Activated T-helper 2 cell treated with anti-CD3 and anti-CD28 coated beads, Interferon-gamma antibody, Interleukin-2, Interleukin-4, amounts not matched to agents 10 μg/mL and 5 μg/mL and 100 μg/mL, durations not matched to agents 14 hours and 24 hours and 36 hours (primary cell): ENCODE results near the gene CHST11. TPM values are rescaled to one million over a fixed set of nuclear protein-coding genes. Genes with fewer than 3 reads are reported as not detected.
A peak's percentile ranks its signal among the peaks of the same experiment; 100 is the strongest.

Source experiments
- DNase-seq: peaks from one replicate; pipeline ENCODE4 v3.0.0; 2021; ENCODE audit warnings: low spot score
- H3K27ac Mint-ChIP-seq: one replicate; pipeline ENCODE4 v1.8.0; 2021; ENCODE audit warnings: mixed read lengths
- H3K27me3 Mint-ChIP-seq: one replicate; pipeline ENCODE4 v1.8.0; 2021; ENCODE audit warnings: low read depth, mixed read lengths
- H3K36me3 Mint-ChIP-seq: one replicate; pipeline ENCODE4 v1.8.0; 2021; ENCODE audit warnings: low read depth, mixed read lengths
- H3K4me1 Mint-ChIP-seq: one replicate; pipeline ENCODE4 v1.8.0; 2021; ENCODE audit warnings: low read depth, mixed read lengths
- H3K4me3 Mint-ChIP-seq: one replicate; pipeline ENCODE4 v1.8.0; 2021; ENCODE audit warnings: low read depth, mild to moderate bottlenecking, moderate library complexity, mixed read lengths
- H3K9me3 Mint-ChIP-seq: one replicate; pipeline ENCODE4 v1.8.0; 2021; ENCODE audit warnings: mixed read lengths
- intact Hi-C: fragments of 100-400 bp; cut with micrococcal nuclease; formaldehyde crosslinking; loops from one replicate; pipeline ENCODE4 v1.15.1; 2023
- total RNA-seq: library from RNA; stranded (reverse); gene quantifications from 2 replicates; pipeline ENCODE4 v1.2.3, GENCODE V29; 2022

The CHST11 gene
- total RNA-seq, 1 donor from 2014 or later = 50.6 TPM

DNA sequence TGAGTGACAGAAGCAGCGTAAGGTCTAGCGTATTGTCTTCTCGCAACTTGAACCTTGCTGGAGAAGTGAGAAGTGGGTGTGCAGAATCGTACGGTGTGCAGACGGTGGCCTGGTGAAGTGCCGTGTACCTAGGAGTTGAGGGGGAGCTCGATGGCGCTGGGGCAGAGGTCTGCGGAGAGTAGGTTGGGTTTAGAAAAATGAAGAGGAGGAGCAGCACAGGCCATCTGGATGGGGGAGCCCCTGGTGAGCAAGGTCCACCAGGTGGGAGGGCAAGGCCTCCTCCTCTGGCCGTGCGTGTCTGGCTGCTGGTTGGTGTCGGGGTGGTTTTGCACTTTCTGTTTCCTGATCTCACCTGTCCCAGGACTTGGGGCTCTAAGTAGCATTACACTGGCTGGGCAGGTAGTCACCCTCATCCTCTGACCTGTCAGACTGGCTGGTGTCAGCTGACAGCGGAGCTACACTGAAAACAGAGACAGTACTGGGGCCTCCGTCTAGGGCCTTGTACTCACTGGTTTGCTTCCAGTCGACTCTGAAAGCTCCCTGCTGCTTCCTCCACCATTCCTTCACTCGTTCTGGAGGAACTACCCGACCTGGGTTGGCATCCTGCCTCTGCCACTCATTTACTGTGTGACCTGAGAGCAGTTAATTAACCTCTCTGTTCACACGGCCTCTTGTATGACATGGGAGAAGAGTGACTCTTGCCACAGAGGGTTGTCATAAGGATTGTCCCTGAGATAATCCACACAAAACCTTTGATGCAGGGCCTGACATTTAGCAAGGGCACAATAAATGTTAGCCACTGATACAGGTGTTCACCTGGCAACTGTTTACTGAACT is 273.1 kb downstream of the CHST11 start:
- Mint-ChIP-seq H3K4me3 (no peak overlapping the region), H3K4me1 (peaks cover 45% of the 10 kb centered on the region)
- intact Hi-C loops = no loop called here

DNA sequence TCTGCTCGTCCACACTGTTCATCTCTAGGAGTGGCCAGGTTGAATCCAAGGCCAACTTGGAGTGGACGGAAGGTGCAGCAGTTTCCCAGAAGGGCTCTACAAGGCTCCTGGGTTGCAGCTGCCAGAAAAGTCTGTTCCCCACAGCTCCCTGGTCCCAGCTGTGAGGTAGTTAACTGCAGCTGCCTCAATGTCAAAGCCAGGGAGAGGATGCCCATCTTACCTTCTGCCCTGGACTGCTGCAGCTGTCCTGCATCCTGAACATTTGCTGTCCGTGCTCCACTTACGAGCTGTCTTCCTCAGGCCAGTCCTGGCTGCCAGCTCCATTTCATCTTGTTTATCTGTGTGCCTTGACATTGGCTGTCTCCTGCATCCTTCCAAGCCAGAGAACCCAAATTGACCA is 274.0 kb downstream of the CHST11 start:
- no peaks in the 10 kb centered on the region for H3K27me3 Mint-ChIP-seq
- intact Hi-C loops = no loop called here
- peaks cover 12% of the 10 kb centered on the region for H3K36me3 Mint-ChIP-seq
- H3K4me1 Mint-ChIP-seq = peaks cover 46% of the 10 kb centered on the region
- H3K9me3 Mint-ChIP-seq = no peaks in the 10 kb centered on the region
- no peak overlapping the region for H3K4me3 Mint-ChIP-seq
- H3K27ac Mint-ChIP-seq = no peak overlapping the region
- no peak for DNase-seq

More for the DNA sequence above, 273.1 kb downstream of the CHST11 start:
- no peaks in the 10 kb centered on the region for H3K27me3 Mint-ChIP-seq
- DNase-seq = no peak
- no peaks in the 10 kb centered on the region for H3K9me3 Mint-ChIP-seq
- peaks cover 16% of the 10 kb centered on the region for H3K36me3 Mint-ChIP-seq
- H3K27ac Mint-ChIP-seq = no peak overlapping the region

DNA sequence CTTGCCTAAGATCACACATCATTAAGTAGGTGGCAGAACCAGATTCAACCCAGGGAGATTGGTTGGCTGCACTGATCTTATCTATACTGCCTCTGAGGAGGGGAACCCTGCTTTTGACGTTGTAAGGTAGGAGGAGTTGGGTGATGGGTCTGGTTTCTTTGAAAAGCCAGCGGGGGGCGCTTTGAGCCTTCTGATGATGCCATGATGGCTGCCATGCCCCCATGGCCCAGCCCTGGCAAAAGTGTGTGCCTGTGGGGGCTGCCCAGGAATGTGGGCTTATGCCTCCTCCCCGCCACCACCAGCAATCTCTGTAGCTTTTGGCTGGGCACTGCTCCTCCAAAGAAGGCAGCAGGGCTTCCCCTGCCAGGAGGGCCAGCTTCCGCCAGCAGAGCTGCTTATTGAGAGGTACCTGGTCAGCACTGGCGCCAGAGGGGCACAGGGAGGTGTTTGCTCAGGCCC is 277.0 kb downstream of the CHST11 start:
- no peak overlapping the region for H3K27ac Mint-ChIP-seq
- H3K9me3 Mint-ChIP-seq = no peaks in the 10 kb centered on the region
- H3K4me3 Mint-ChIP-seq = no peak overlapping the region
- peaks cover 2% of the 10 kb centered on the region for H3K36me3 Mint-ChIP-seq
- peak; percentile 16 for DNase-seq
- intact Hi-C loops = loop anchor here (2.0 kb wide), 1 partner anchor 13 kb away; no protein-coding TSS in a partner anchor
- H3K27me3 Mint-ChIP-seq = no peaks in the 10 kb centered on the region
- H3K4me1 Mint-ChIP-seq = peaks cover 62% of the 10 kb centered on the region

DNA sequence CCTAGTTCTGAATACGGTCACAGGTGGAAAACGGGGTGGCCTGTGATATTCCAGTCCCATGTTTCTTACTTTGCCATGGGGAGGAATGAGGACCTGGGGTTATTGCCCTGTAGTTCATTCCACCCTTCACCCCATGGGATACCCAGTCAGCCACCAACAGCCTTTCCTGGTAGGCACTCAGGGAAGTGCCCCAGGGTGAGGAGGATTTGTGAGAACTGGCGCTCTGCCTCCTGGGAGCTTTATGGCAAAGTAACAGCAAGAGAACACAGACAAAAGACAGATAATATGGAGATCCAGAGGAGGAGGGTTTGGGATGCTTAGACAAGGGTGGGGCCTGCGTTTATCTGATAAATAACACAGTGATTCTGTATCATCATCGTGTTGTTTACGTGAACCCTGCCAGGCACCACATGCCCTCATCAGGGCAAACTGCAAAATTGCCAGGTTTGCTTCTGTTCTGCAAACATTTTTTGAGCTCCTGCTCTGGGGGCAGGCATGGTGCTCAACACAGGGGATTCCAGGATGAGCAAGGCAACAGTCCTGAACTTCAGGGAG is 277.9 kb downstream of the CHST11 start:
- Mint-ChIP-seq H3K27ac (peak overlapping the region; percentile 2), H3K4me1 (peaks cover 64% of the 10 kb centered on the region), H3K27me3 (no peaks in the 10 kb centered on the region), H3K9me3 (no peaks in the 10 kb centered on the region), H3K4me3 (no peak overlapping the region), H3K36me3 (no peaks in the 10 kb centered on the region)
- intact Hi-C loops = loop anchor here (2.0 kb wide), 1 partner anchor 14 kb away; no protein-coding TSS in a partner anchor
- DNase-seq = no peak

DNA sequence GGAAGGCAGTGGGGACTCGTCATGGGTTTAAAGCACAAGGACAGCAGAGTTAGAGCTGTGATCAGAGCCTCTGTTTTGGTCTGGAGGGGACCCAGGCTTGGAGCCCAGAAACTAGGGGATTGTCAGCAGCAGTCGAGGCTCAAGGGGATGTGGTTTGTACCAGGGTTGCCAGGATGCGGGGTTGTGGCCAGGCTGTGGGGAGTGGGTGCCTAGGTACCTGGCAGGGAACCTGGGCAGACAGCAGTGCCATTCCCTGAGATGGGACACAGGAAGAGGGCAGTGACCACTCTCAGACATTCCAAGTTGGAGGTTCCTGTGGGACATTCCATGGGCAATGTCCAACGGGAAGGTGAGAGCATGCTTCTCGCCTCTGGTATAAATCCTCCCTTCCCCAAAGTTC is 279.1 kb downstream of the CHST11 start:
- peaks cover under 1% of the 10 kb centered on the region for H3K36me3 Mint-ChIP-seq
- H3K9me3 Mint-ChIP-seq = no peaks in the 10 kb centered on the region
- no peak overlapping the region for H3K4me3 Mint-ChIP-seq
- H3K27ac Mint-ChIP-seq = no peak overlapping the region
- no peak for DNase-seq
- H3K4me1 Mint-ChIP-seq = peaks cover 76% of the 10 kb centered on the region
- intact Hi-C loops = loop anchor here (2.0 kb wide), 1 partner anchor 15 kb away; no protein-coding TSS in a partner anchor
- H3K27me3 Mint-ChIP-seq = no peaks in the 10 kb centered on the region

DNA sequence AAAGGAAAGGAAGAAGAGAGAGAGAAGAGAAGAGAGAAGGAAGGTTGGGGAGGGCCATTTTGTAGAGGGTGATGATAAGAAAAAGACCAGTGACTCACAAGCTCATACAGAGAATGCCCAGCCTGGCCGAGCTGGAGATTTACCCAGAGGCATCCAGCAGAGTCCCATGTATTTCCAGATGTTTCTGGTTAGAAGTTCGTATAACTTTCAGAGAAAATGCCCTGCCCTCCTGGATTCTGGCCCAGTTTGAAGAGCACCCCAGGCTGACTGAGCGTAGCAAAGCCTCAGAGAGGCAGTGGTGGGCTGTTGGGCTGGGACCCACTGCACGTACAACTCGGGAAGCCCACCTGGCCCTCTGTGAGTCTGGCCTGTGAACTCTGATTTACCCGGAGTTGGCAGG is 279.6 kb downstream of the CHST11 start:
- no peaks in the 10 kb centered on the region for H3K9me3 Mint-ChIP-seq
- intact Hi-C loops = no loop called here
- H3K4me1 Mint-ChIP-seq = peaks cover 81% of the 10 kb centered on the region
- H3K4me3 Mint-ChIP-seq = no peak overlapping the region
- no peak for DNase-seq
- H3K27me3 Mint-ChIP-seq = no peaks in the 10 kb centered on the region
- no peak overlapping the region for H3K27ac Mint-ChIP-seq
- peaks cover 5% of the 10 kb centered on the region for H3K36me3 Mint-ChIP-seq

DNA sequence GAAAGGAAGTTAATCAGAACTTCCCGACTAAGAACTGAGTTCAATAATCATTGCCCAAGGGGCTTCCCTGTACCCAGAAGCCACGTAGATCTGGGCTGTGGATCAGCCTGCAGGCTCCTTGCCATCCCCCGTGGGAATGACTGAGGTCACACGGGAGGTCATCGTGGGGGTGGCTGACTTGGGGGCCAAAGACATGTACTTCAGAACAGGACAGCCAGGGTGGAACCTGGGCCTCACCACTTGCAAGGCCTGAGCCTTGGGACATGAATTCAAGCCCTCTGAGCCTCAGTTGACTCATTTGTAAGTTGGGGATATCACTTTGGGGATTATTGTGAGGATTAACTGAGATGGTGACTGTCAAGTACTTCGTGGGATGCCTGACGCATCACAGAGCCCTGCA is 280.4 kb downstream of the CHST11 start:
- H3K27ac Mint-ChIP-seq = peak overlapping the region; percentile 39

DNA sequence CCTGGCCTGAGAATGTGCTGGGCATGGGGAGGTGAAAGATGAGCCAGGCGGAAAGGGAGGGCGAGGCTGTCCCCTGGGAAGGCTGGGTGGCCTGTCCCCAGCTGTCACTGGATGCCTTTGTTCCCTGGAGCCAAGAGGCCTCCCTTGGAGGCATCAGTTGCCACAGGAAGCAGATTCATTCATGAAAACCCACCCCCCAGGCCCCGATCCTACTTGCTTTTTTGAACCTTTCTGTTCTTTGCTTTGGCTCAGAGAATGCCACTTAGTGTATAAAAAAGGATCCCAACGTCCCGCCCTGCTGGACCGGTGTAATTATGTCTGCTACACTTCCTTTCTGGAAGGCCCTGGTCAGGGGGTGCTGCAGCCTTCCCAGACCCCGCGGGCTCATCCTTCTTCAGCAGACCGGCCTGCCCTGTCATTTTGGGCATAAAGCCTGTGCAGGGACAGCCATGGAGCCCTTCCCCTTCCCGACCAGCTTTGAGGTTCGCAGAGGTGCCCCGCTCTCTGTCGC is 281.1 kb downstream of the CHST11 start:
- H3K4me3 Mint-ChIP-seq = no peak overlapping the region
- H3K36me3 Mint-ChIP-seq = peaks cover 7% of the 10 kb centered on the region
- H3K4me1 Mint-ChIP-seq = peaks cover 79% of the 10 kb centered on the region
- peak overlapping the region; percentile 39 for H3K27ac Mint-ChIP-seq
- no peaks in the 10 kb centered on the region for H3K27me3 Mint-ChIP-seq
- DNase-seq = no peak
- no peaks in the 10 kb centered on the region for H3K9me3 Mint-ChIP-seq
- intact Hi-C loops = no loop called here

More for the DNA sequence above, 280.4 kb downstream of the CHST11 start:
- Mint-ChIP-seq H3K36me3 (peaks cover 5% of the 10 kb centered on the region), H3K4me1 (peaks cover 85% of the 10 kb centered on the region), H3K27me3 (no peaks in the 10 kb centered on the region), H3K9me3 (no peaks in the 10 kb centered on the region), H3K4me3 (no peak overlapping the region)
- no peak for DNase-seq
- intact Hi-C loops = no loop called here

DNA sequence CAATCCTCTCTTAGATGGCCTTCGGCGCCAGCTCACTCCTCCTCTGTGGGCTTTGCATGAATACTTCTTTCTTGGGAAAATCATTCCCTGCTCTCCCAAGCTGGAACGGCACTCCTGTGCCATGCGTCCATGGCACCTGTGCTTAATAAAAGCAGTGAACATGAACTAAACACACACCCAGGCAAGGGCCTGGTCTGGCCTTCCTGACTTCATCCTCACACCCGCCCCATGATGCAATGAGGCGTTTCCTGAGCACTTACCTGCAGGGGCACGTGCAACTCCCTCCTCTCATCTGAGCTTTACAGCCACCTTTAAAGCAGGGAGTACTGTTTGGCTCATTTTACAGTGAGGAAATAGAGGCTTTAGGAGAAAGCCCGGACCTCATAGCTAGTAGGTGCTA is 281.6 kb downstream of the CHST11 start:
- Mint-ChIP-seq H3K4me3 (no peak overlapping the region), H3K27me3 (no peaks in the 10 kb centered on the region), H3K9me3 (no peaks in the 10 kb centered on the region), H3K27ac (peak overlapping the region; percentile 70), H3K36me3 (peaks cover 10% of the 10 kb centered on the region), H3K4me1 (peaks cover 76% of the 10 kb centered on the region)
- intact Hi-C loops = no loop called here
- no peak for DNase-seq

DNA sequence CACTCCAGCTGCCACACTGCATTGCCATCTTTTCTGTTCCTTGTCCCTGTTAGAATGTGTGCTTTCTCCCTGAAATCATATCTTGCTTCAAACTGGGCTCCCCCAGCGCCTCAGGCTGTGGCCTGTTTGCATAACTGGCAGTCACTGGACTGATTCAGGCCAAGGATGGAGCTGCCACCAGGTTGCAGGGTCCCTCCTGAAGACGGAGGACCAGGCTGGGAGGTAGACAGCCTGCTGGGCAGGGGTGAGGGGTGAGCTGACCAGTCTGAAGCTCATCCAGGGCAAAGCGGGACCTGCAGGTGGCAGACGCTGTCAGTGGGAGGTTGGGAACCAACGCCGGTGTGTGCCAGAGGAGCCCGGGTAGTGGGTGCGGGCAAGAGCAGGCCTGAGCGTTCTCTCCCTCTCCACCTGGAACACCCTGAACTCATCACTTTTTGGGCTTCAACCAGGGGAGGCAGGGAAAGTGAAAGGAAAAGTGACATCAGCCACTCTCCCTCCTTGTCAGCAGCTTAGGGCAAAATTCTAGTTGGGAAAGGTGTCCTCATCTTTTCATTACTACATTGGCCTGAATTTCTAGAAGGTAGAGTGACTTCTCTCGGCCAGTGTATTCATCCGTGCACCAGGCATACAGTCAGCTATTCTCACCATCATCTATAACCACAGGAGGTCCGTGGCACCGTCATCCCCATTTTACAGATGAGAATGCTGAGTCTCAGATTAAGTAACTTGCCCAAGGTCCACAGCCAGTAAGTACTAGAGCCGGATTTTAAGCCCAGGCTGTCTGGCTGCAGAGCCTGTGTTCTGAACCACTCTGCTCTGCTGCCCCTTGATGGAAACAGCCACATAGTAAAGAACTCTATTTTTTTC is 282.3 kb downstream of the CHST11 start:
- H3K4me3 Mint-ChIP-seq = no peak overlapping the region

GRCh38 chr12:104740668-104741067 is 283.9 kb downstream of the CHST11 start:
- intact Hi-C loops = no loop called here
- Mint-ChIP-seq H3K4me3 (peak overlapping the region; percentile 45), H3K27me3 (no peaks in the 10 kb centered on the region), H3K9me3 (no peaks in the 10 kb centered on the region), H3K36me3 (peaks cover 14% of the 10 kb centered on the region), H3K4me1 (peaks cover 63% of the 10 kb centered on the region), H3K27ac (peak overlapping the region; percentile 89)
- DNase-seq = peak; percentile 26

More for the DNA sequence above, 282.3 kb downstream of the CHST11 start:
- DNase-seq = no peak
- intact Hi-C loops = no loop called here
- Mint-ChIP-seq H3K4me1 (peaks cover 73% of the 10 kb centered on the region), H3K27ac (peak overlapping the region; percentile 19), H3K36me3 (peaks cover 14% of the 10 kb centered on the region), H3K9me3 (no peaks in the 10 kb centered on the region), H3K27me3 (no peaks in the 10 kb centered on the region)

- intact Hi-C loops = no loop called here
- Mint-ChIP-seq H3K27ac (peak overlapping the region; percentile 89), H3K4me1 (peaks cover 59% of the 10 kb centered on the region), H3K9me3 (no peaks in the 10 kb centered on the region), H3K36me3 (peaks cover 14% of the 10 kb centered on the region), H3K27me3 (no peaks in the 10 kb centered on the region), H3K4me3 (peak overlapping the region; percentile 45)
- no peak for DNase-seq
Measured at GRCh38 chr12:104741077-104741476, 284.3 kb downstream of the CHST11 start.
